Gastroesophageal sphincter (tissue), 4 donors: Measurements from ENCODE around the gene ABHD2. TPM values are rescaled to one million over a fixed set of nuclear protein-coding genes. Genes with fewer than 3 reads are reported as not detected.

ENCODE experiments used
- ATAC-seq: fragments of 150-250 bp; one replicate; pipeline ENCODE4 v1.9.1; 2016; ENCODE audit warnings: mild to moderate bottlenecking, moderate library complexity
- H3K27ac ChIP-seq, 4 donors: fragments of 200-600 bp; sonication (generic) in 3 of 4; 1 replicate in 3 of 4; 2 replicates in 1 of 4; pipeline ENCODE4 v1.5.1; 2016 to 2019
- H3K27me3 ChIP-seq: fragments of 200-600 bp; sonication (generic); one replicate; pipeline ENCODE4 v1.5.1; 2019
- H3K36me3 ChIP-seq, 2 donors: fragments of 200-600 bp; sonication (generic); one replicate each; pipeline ENCODE4 v1.5.1; 2019; ENCODE audit warnings: control low read depth in 1 of 2
- H3K4me1 ChIP-seq, 3 donors: fragments of 200-600 bp; sonication (generic); 1 replicate in 2 of 3; 2 replicates in 1 of 3; pipeline ENCODE4 v1.5.1; 2016 to 2019; ENCODE audit warnings: control low read depth in 2 of 3
- H3K4me3 ChIP-seq, 2 donors: fragments of 200-600 bp; sonication (generic); one replicate each; pipeline ENCODE4 v1.5.1; 2019; ENCODE audit warnings: mild to moderate bottlenecking in 1 of 2, moderate library complexity in 1 of 2
- H3K9me3 ChIP-seq, 3 donors: fragments of 200-600 bp; sonication (generic); one replicate each; pipeline ENCODE4 v1.5.1; 2017 to 2019; ENCODE audit warnings: control low read depth in 2 of 3
- CTCF ChIP-seq, 4 experiments: fragments of 200-600 bp in 2 of 4; fragments of 450-650 bp in 2 of 4; sonication (generic) in 1 of 4; IDR thresholded peaks; one replicate each; pipeline ENCODE4 v1.5.1; 2017 to 2019; ENCODE audit warnings: antibody characterized with exemption in 4 of 4, mild to moderate bottlenecking in 2 of 4, moderate library complexity in 2 of 4
- EP300 ChIP-seq: sonication (generic); formaldehyde crosslinking; IDR thresholded peaks from one replicate; pipeline ENCODE4 v1.6.1; 2017; ENCODE audit warnings: antibody characterized with exemption, mild to moderate bottlenecking
- POLR2A ChIP-seq, 2 donors: fragments of 450-650 bp; IDR thresholded peaks; one replicate each; pipeline ENCODE4 v1.6.1; 2017; ENCODE audit warnings: antibody characterized with exemption in 2 of 2, mild to moderate bottlenecking in 2 of 2, moderate library complexity in 1 of 2
- POLR2AphosphoS5 ChIP-seq: sonication (generic); formaldehyde crosslinking; IDR thresholded peaks from one replicate; pipeline ENCODE4 v1.6.1; 2017; ENCODE audit warnings: antibody characterized with exemption
- WGBS, 2 donors: methylation state at CpG; one replicate each; pipeline ENCODE4 v1.1.5; 2018; ENCODE audit warnings: low coverage in 1 of 2; 5-methylcytosine and 5-hydroxymethylcytosine counted together
- total RNA-seq, 4 donors: library from RNA; depleted of rRNA; stranded (reverse); fragments of >200 nt; gene quantifications; one replicate each; pipeline ENCODE4 v1.1.0, GENCODE V29; 2016

ABHD2 gene
- total RNA-seq, 4 donors from 2014 or later: 54.6 to 108 (median 75.9) TPM

GRCh38 chr15:89221543-89221942 lies 133.3 kb downstream of the ABHD2 start, which contains the start of gene RLBP1:
RLBP1 (minus strand) TSS chr15:89221579; CDS start chr15:89218975, 2,604 bp downstream.
- ATAC-seq: no peak
- TF ChIP-seq CTCF (IDR thresholded peaks at IDR 0.05): no peak
- no peak for TF ChIP-seq EP300
- no peak for TF ChIP-seq POLR2AphosphoS5
- TF ChIP-seq POLR2A (IDR thresholded peaks at IDR 0.05): no peak
- Histone ChIP-seq H3K9me3 (no peaks in the 10 kb centered on the region), H3K4me1 (no peaks in the 10 kb centered on the region), H3K4me3 (no peak within 1 kb of the TSS), H3K27ac (no peak within 1 kb of the TSS), H3K36me3 (no peaks in the 10 kb centered on the region), H3K27me3 (no peaks in the 10 kb centered on the region)
- WGBS, 2 donors: no CpG with 5 or more reads among the region's 11 CpGs

- 83 to 100% methylated on average over 1 to 4 of the region's 5 CpGs for WGBS, 2 donors
- TF ChIP-seq EP300 (no peak), POLR2AphosphoS5 (no peak), POLR2A (IDR thresholded peaks at IDR 0.05) (no peak), CTCF (IDR thresholded peaks at IDR 0.05) (no peak)
- peaks cover 3% of the 10 kb centered on the region for H3K27me3 ChIP-seq
- ATAC-seq: no peak
- no peaks in the 10 kb centered on the region for H3K4me1 ChIP-seq
- H3K9me3 ChIP-seq: no peaks in the 10 kb centered on the region
- no peak overlapping the region for H3K27ac ChIP-seq
- no peaks in the 10 kb centered on the region for H3K36me3 ChIP-seq
- H3K4me3 ChIP-seq: no peak overlapping the region
Measured at GRCh38 chr15:89225588-89225987, 137.3 kb downstream of the ABHD2 start.

- Histone ChIP-seq H3K27me3 (peaks cover 3% of the 10 kb centered on the region), H3K4me3 (no peak overlapping the region), H3K36me3 (no peaks in the 10 kb centered on the region), H3K27ac (no peak overlapping the region), H3K4me1 (no peaks in the 10 kb centered on the region), H3K9me3 (no peaks in the 10 kb centered on the region)
- ATAC-seq: no peak
- TF ChIP-seq POLR2AphosphoS5: no peak
- no peak for TF ChIP-seq POLR2A (IDR thresholded peaks at IDR 0.05)
- TF ChIP-seq CTCF (IDR thresholded peaks at IDR 0.05): no peak
- TF ChIP-seq EP300: no peak
- 67 to 86% methylated on average over 1 to 9 of the region's 14 CpGs for WGBS, 2 donors
Measured at GRCh38 chr15:89226359-89227221, 138.3 kb downstream of the ABHD2 start.

GRCh38 chr15:89227425-89227824 lies 139.2 kb downstream of the ABHD2 start:
- TF ChIP-seq CTCF (IDR thresholded peaks at IDR 0.05) (no peak), POLR2A (IDR thresholded peaks at IDR 0.05) (no peak), EP300 (no peak)
- H3K27me3 ChIP-seq: peaks cover 3% of the 10 kb centered on the region
- H3K36me3 ChIP-seq: no peaks in the 10 kb centered on the region
- H3K4me3 ChIP-seq: no peak overlapping the region
- ATAC-seq: no peak
- no peaks in the 10 kb centered on the region for H3K9me3 ChIP-seq
- no peak overlapping the region for H3K27ac ChIP-seq
- H3K4me1 ChIP-seq: no peaks in the 10 kb centered on the region
- 69 to 86% methylated on average over 3 to 6 of the region's 7 CpGs for WGBS, 2 donors

GRCh38 chr15:89230277-89230676 lies 142.0 kb downstream of the ABHD2 start:
- ATAC-seq: no peak
- no peaks in the 10 kb centered on the region for H3K9me3 ChIP-seq
- no peaks in the 10 kb centered on the region for H3K36me3 ChIP-seq
- H3K4me3 ChIP-seq: no peak overlapping the region
- no peak overlapping the region for H3K27ac ChIP-seq
- 14 to 36% methylated on average over 4 of the region's 5 CpGs for WGBS, 2 donors
- no peak for TF ChIP-seq CTCF (IDR thresholded peaks at IDR 0.05)
- no peak for TF ChIP-seq POLR2AphosphoS5
- no peak for TF ChIP-seq POLR2A (IDR thresholded peaks at IDR 0.05)
- TF ChIP-seq EP300: no peak
- H3K4me1 ChIP-seq: no peaks in the 10 kb centered on the region
- peaks cover 3% of the 10 kb centered on the region for H3K27me3 ChIP-seq
